ENCODE results near the gene SIRT1.
"Not testable (repeated sequence)": the region's sequence is repeated elsewhere in the genome, so short reads cannot be mapped to it uniquely, and the experiment has no call there.

The SIRT1 gene

GRCh38 chr10:67877421-67877820 is 7.0 kb upstream of the SIRT1 start:
- not testable (repeated sequence) for DNase-seq (ENCODE audit: low read depth in 3 of 3)

- no peak for DNase-seq (ENCODE audit: low read depth in 3 of 3)
These were observed 6.3 kb upstream of the SIRT1 start for GRCh38 chr10:67878133-67878532.

- no peak for DNase-seq (ENCODE audit: low read depth in 3 of 3)
These were observed 645 bp upstream of the SIRT1 start for GRCh38 chr10:67883710-67884312.

GRCh38 chr10:67884842-67885670 is 600 bp downstream of the SIRT1 start:
- DNase-seq (ENCODE audit: low read depth in 3 of 3): peak; percentile 52 to 76 (median 54)

- DNase-seq (ENCODE audit: low read depth in 3 of 3): no peak
These were observed 9.2 kb downstream of the SIRT1 start for GRCh38 chr10:67893637-67894036.

GRCh38 chr10:67903581-67903980 is 19.1 kb downstream of the SIRT1 start:
- no peak for DNase-seq (ENCODE audit: low read depth in 3 of 3)

- DNase-seq (ENCODE audit: low read depth in 3 of 3): no peak
These were observed 28.0 kb downstream of the SIRT1 start for GRCh38 chr10:67912331-67912946.

GRCh38 chr10:67914777-67915340 is 30.4 kb downstream of the SIRT1 start:
- no peak for DNase-seq (ENCODE audit: low read depth in 3 of 3)

GRCh38 chr10:67917169-67917568 is 32.7 kb downstream of the SIRT1 start:
- no peak for DNase-seq (ENCODE audit: low read depth in 3 of 3)

GRCh38 chr10:67917679-67918078 is 33.2 kb downstream of the SIRT1 start:
- DNase-seq (ENCODE audit: low read depth in 3 of 3): no peak

GRCh38 chr10:67921065-67921464 is 36.6 kb downstream of the SIRT1 start:
- no peak for DNase-seq (ENCODE audit: low read depth in 3 of 3)

GRCh38 chr10:67923551-67923950 is 39.1 kb downstream of the SIRT1 start:
- no peak for DNase-seq (ENCODE audit: low read depth in 3 of 3)

- no peak for DNase-seq (ENCODE audit: low read depth in 3 of 3)
These were observed 39.7 kb downstream of the SIRT1 start for GRCh38 chr10:67924136-67924535.

GRCh38 chr10:67925449-67926005 is 41.1 kb downstream of the SIRT1 start:
- DNase-seq (ENCODE audit: low read depth in 3 of 3): no peak

GRCh38 chr10:67926951-67927350 is 42.5 kb downstream of the SIRT1 start:
- no peak for DNase-seq (ENCODE audit: low read depth in 3 of 3)

- DNase-seq (ENCODE audit: low read depth in 3 of 3): no peak
These were observed 48.7 kb downstream of the SIRT1 start for GRCh38 chr10:67933199-67933598.

GRCh38 chr10:67934336-67934735 is 49.9 kb downstream of the SIRT1 start:
- DNase-seq (ENCODE audit: low read depth in 3 of 3): no peak

- DNase-seq (ENCODE audit: low read depth in 3 of 3): no peak
These were observed 50.8 kb downstream of the SIRT1 start for GRCh38 chr10:67935223-67935622.

GRCh38 chr10:67936416-67936815 is 52.0 kb downstream of the SIRT1 start:
- no peak for DNase-seq (ENCODE audit: low read depth in 3 of 3)

- no peak for DNase-seq (ENCODE audit: low read depth in 3 of 3)
These were observed 59.5 kb downstream of the SIRT1 start for GRCh38 chr10:67943917-67944316.

GRCh38 chr10:67955614-67956013 is 71.2 kb downstream of the SIRT1 start:
- no peak for DNase-seq (ENCODE audit: low read depth in 3 of 3)

- DNase-seq (ENCODE audit: low read depth in 3 of 3): no peak
These were observed 75.5 kb downstream of the SIRT1 start for GRCh38 chr10:67959839-67960476.

Measured in stimulated activated CD4-positive, alpha-beta T cell treated with anti-CD3 and anti-CD28 coated beads, TNF-alpha, amount 100 ng/mL, for 24 hours (primary cell).